ENCODE measurements around the gene ASB7. TPM values are rescaled to one million over a fixed set of nuclear protein-coding genes. Genes with fewer than 3 reads are reported as not detected.
"Not testable (repeated sequence)": the region's sequence is repeated elsewhere in the genome, so short reads cannot be mapped to it uniquely, and the experiment has no call there.

The ASB7 gene
- total and polyA plus RNA-seq, 12 donors: 2.7 to 25.2 (median 11.1) TPM

GRCh38 chr15:100572362-100572983 is 29.9 kb upstream of the ASB7 start:
- Histone ChIP-seq H3K36me3 (replicated peaks in 1 of 2) (peaks cover 0 to 14% of the 10 kb centered on the region in 2 donors), H3K27me3 (no peaks in the 10 kb centered on the region), H3K9me3 (replicated peaks in 1 of 3) (no peaks in the 10 kb centered on the region), H3K4me1 (replicated peaks in 1 of 2) (no peaks in the 10 kb centered on the region), H3K27ac (no peak overlapping the region), H3K4me3 (no peak overlapping the region)
- DNase-seq: no peak
- 59 to 67% (median 63%) methylated on average over 4 of the region's 4 CpGs for WGBS, 4 donors
- no peak for TF ChIP-seq POLR2A (IDR thresholded peaks at IDR 0.05)
- TF ChIP-seq CTCF (IDR thresholded peaks at IDR 0.05): peak; percentile 30 to 66 (median 50)
- intact Hi-C loops (cut with DNase I): loop anchor here in 1 of 2 donors (5.0 kb wide), 1 partner anchor 225 kb away; no protein-coding TSS in a partner anchor

- intact Hi-C loops (cut with DNase I): loop anchor here in 1 of 2 donors (5.0 kb wide), 1 partner anchor 226 kb away; no protein-coding TSS in a partner anchor
- Histone ChIP-seq H3K9me3 (replicated peaks in 1 of 3) (no peaks in the 10 kb centered on the region), H3K4me1 (replicated peaks in 1 of 2) (no peaks in the 10 kb centered on the region), H3K36me3 (replicated peaks in 1 of 2) (peaks cover 0 to 14% of the 10 kb centered on the region in 2 donors), H3K4me3 (no peak overlapping the region), H3K27me3 (no peaks in the 10 kb centered on the region), H3K27ac (no peak overlapping the region)
- TF ChIP-seq POLR2A (IDR thresholded peaks at IDR 0.05): no peak
- TF ChIP-seq CTCF (IDR thresholded peaks at IDR 0.05): no peak
- DNase-seq: no peak
- WGBS, 4 donors: 91 to 96% (median 95%) methylated on average over 4 of the region's 4 CpGs
Measured at GRCh38 chr15:100573526-100573925, 28.9 kb upstream of the ASB7 start.

GRCh38 chr15:100580414-100580813 is 22.0 kb upstream of the ASB7 start:
- Histone ChIP-seq H3K36me3 (replicated peaks in 1 of 2) (peaks cover 0 to 7% of the 10 kb centered on the region in 2 donors), H3K4me1 (replicated peaks in 1 of 2) (peaks cover 2 to 3% of the 10 kb centered on the region in 2 donors), H3K27ac (no peak overlapping the region), H3K4me3 (no peak overlapping the region), H3K27me3 (no peaks in the 10 kb centered on the region), H3K9me3 (replicated peaks in 1 of 3) (no peaks in the 10 kb centered on the region)
- no peak for DNase-seq
- intact Hi-C loops (cut with DNase I): no loop called here
- WGBS, 4 donors: 89 to 96% (median 92%) methylated on average over 4 of the region's 4 CpGs
- no peak for TF ChIP-seq POLR2A (IDR thresholded peaks at IDR 0.05)
- no peak for TF ChIP-seq CTCF (IDR thresholded peaks at IDR 0.05)

- H3K27ac ChIP-seq: no peak overlapping the region
- TF ChIP-seq CTCF (IDR thresholded peaks at IDR 0.05) (no peak), POLR2A (IDR thresholded peaks at IDR 0.05) (no peak)
- no peaks in the 10 kb centered on the region for H3K27me3 ChIP-seq
- WGBS, 4 donors: 87 to 100% (median 95%) methylated on average over 1 of the region's 1 CpG
- H3K4me1 ChIP-seq (replicated peaks in 1 of 2): peaks cover 2 to 5% of the 10 kb centered on the region in 2 donors
- no peaks in the 10 kb centered on the region for H3K36me3 ChIP-seq (replicated peaks in 1 of 2)
- DNase-seq: no peak
- no peak overlapping the region for H3K4me3 ChIP-seq
- intact Hi-C loops (cut with DNase I): no loop called here
- H3K9me3 ChIP-seq (replicated peaks in 1 of 3): peaks cover 0 to 9% (median 8%) of the 10 kb centered on the region in 3 donors
Measured at GRCh38 chr15:100588638-100589242, 13.6 kb upstream of the ASB7 start.

- intact Hi-C loops (cut with DNase I): not testable (repeated sequence)
- WGBS, 4 donors: 95 to 100% (median 99%) methylated on average over 2 of the region's 2 CpGs
Measured at GRCh38 chr15:100591163-100591562, 11.2 kb upstream of the ASB7 start.

More at GRCh38 chr15:100591163-100591562, 11.2 kb upstream of the ASB7 start:
- H3K27me3 ChIP-seq; H3K27ac ChIP-seq; H3K4me3 ChIP-seq; DNase-seq; H3K36me3 ChIP-seq (replicated peaks in 1 of 2); H3K9me3 ChIP-seq (replicated peaks in 1 of 3): not testable (repeated sequence)
- H3K4me1 ChIP-seq (replicated peaks in 1 of 2): peaks cover 0 to 12% of the 10 kb centered on the region in 2 donors

Measured in adrenal gland (tissue), 12 donors.